Activated B cell treated with CpG ODN at 0.5 μM for 24 hours (primary cell): ENCODE data around the gene MTX2. TPM values are rescaled to one million over a fixed set of nuclear protein-coding genes. Genes with fewer than 3 reads are reported as not detected.
A peak's percentile ranks its signal among the peaks of the same experiment; 100 is the strongest.

Experiments
- ATAC-seq: fragments of 200-7000 bp; cut with Tn5 transposase; one replicate; pipeline ENCODE4 v1.10.0; 2021; ENCODE audit warnings: low read depth, mild to moderate bottlenecking, moderate library complexity
- CTCF ChIA-PET: fragments of 350-600 bp; sonication (Branson Sonifier 250); formaldehyde crosslinking; loops from one replicate; lab custom pipeline; 2021; ENCODE audit warnings: antibody characterized with exemption; lab: Charles Lee
- POLR2A ChIA-PET: fragments of 350-600 bp; sonication (Branson Sonifier 250); formaldehyde crosslinking; loops from one replicate; lab custom pipeline; 2021; ENCODE audit warnings: antibody characterized with exemption; lab: Charles Lee
- DNase-seq: peaks from one replicate; pipeline ENCODE4 v3.0.0; 2022
- H3K27ac Mint-ChIP-seq: one replicate; pipeline ENCODE4 v1.8.0; 2020; ENCODE audit warnings: mixed read lengths
- H3K27me3 Mint-ChIP-seq: one replicate; pipeline ENCODE4 v1.8.0; 2021; ENCODE audit warnings: mixed read lengths
- H3K36me3 Mint-ChIP-seq: one replicate; pipeline ENCODE4 v1.8.0; 2021; ENCODE audit warnings: low read depth, mixed read lengths
- H3K4me1 Mint-ChIP-seq: one replicate; pipeline ENCODE4 v1.8.0; 2021; ENCODE audit warnings: mixed read lengths
- H3K4me3 Mint-ChIP-seq: one replicate; pipeline ENCODE4 v1.8.0; 2020; ENCODE audit warnings: mild to moderate bottlenecking, mixed read lengths
- H3K9me3 Mint-ChIP-seq: one replicate; pipeline ENCODE4 v1.8.0; 2020; ENCODE audit warnings: mixed read lengths
- intact Hi-C: fragments of 100-400 bp; cut with micrococcal nuclease; formaldehyde crosslinking; loops from one replicate; pipeline ENCODE4 v1.15.1; 2024
- total RNA-seq: library from RNA; stranded (reverse); gene quantifications from 2 replicates; pipeline ENCODE4 v1.2.3, GENCODE V29; 2022
- TF ChIP-seq, protein P1 (sequence below): fragments of 200-600 bp; IDR thresholded peaks from one replicate; pipeline ENCODE4 v1.8.0; 2022; ENCODE audit warnings: antibody characterized with exemption, mild to moderate bottlenecking

MTX2 gene
- 9.7 and 10.4 TPM in 2 replicates for total RNA-seq

DNA sequence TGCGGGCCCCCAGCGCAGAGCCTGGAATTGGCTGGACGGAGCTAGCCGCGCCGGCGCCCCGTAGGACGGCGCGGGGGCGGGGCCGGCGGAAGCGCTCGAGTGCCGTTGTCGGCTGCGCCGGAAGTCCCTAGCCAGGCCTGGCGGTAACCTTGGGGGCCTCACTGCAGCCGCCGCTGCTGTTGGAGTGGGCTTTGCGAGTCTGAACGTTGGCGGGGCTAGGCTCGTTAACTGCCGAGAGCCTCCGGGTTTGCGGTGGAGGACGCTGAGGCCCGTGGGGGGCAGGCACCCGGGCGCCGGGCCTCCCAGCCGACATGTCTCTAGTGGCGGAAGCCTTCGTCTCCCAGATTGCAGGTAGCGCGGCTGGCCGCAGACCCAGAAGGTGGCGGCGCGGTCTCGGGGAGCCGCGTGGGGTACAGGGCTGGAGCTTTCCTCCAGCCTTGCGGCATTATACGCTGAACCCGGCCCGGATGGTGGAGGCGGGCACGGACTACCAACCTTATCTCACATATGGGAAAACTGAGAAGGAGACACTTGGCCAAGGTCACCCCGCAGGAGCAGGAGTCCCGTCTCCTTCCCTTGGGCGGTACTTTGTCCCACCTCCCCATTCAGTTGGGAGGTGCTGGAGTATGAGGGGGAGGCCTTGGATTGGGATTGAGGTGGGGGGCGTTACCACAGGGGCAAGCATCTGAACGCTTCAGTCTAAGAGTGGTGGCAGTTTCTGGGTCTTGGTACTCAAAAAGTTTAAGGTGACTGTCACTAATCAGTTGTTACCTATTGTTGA, at the start of gene MTX2:
TSS of gene MTX2 (plus strand) at position 124 of the 781 bp plus-strand sequence. CDS start at position 312, 188 bp downstream.
- TF ChIP-seq, protein P1, sequence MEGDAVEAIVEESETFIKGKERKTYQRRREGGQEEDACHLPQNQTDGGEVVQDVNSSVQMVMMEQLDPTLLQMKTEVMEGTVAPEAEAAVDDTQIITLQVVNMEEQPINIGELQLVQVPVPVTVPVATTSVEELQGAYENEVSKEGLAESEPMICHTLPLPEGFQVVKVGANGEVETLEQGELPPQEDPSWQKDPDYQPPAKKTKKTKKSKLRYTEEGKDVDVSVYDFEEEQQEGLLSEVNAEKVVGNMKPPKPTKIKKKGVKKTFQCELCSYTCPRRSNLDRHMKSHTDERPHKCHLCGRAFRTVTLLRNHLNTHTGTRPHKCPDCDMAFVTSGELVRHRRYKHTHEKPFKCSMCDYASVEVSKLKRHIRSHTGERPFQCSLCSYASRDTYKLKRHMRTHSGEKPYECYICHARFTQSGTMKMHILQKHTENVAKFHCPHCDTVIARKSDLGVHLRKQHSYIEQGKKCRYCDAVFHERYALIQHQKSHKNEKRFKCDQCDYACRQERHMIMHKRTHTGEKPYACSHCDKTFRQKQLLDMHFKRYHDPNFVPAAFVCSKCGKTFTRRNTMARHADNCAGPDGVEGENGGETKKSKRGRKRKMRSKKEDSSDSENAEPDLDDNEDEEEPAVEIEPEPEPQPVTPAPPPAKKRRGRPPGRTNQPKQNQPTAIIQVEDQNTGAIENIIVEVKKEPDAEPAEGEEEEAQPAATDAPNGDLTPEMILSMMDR: no peak
- peak; percentile 92 for ATAC-seq
- peaks cover 9% of the 10 kb centered on the region for H3K36me3 Mint-ChIP-seq

DNA sequence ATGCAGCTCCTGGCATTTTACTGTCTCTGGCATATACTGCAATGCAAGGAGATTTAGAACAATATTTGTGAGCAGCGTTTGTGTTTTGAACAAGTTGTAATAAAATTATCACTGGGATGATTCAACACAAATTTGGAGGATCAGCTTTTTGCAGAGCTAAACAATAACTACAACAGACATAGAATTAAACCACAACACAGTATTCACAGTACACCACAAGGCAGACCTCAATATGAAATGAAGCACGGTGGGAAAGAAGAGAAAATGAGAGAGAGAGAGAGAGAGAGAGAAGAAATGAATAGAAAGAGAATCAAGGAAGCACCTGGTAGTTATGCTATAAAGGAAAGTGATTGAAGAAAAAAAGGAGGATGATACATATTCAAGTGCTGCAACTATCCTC, 41.4 kb upstream of the MTX2 start:
- H3K4me1 Mint-ChIP-seq: no peaks in the 10 kb centered on the region
- ATAC-seq: no peak
- H3K27ac Mint-ChIP-seq: no peak overlapping the region
- CTCF ChIA-PET: no interaction called here
- POLR2A ChIA-PET: no interaction called here
- no peak overlapping the region for H3K4me3 Mint-ChIP-seq
- intact Hi-C loops: no loop called here
- DNase-seq: no peak
- no peaks in the 10 kb centered on the region for H3K36me3 Mint-ChIP-seq
- peaks cover 44% of the 10 kb centered on the region for H3K27me3 Mint-ChIP-seq
- H3K9me3 Mint-ChIP-seq: no peaks in the 10 kb centered on the region
- TF ChIP-seq, protein P1: no peak

More for the DNA sequence above, at the start of gene MTX2:
- Mint-ChIP-seq H3K27ac (peak within 1 kb of the TSS; percentile 87), H3K9me3 (no peaks in the 10 kb centered on the region), H3K4me1 (peaks cover 29% of the 10 kb centered on the region), H3K4me3 (peak within 1 kb of the TSS; percentile 98), H3K27me3 (no peaks in the 10 kb centered on the region)
- intact Hi-C loops: loop anchor here (1.0 kb wide), 1 partner anchor 267 kb away; the partner anchor contains the start of gene LNPK
- peak; percentile 73 for DNase-seq
- ChIA-PET CTCF (interaction anchor here (1.4 kb wide), 1 partner anchor 185 kb away, joined by 5 read pairs; no protein-coding TSS in a partner anchor), POLR2A (interaction anchor here (1.0 kb wide), 1 partner anchor 61 kb away, joined by 3 read pairs; no protein-coding TSS in a partner anchor)

DNA sequence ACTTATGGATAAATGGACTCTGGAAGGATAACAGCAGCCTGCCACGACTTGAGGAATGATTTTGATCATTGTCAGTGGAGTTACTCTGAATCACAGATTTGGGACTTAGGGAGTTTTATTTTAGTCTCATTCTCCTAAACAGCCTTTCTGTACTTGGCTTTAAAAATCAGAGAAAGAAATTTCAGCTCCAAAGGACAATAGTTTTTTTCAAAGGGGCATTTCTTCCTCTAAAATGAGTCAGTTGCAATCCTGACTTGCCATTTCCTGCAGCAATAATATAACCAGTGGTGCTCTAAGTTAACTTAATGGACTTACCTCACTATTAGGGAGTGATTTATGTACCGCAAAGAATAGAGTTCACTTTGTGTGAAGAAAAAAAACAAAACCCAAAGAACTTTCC, 35.1 kb upstream of the MTX2 start:
- H3K9me3 Mint-ChIP-seq: no peaks in the 10 kb centered on the region
- no peaks in the 10 kb centered on the region for H3K36me3 Mint-ChIP-seq
- H3K4me1 Mint-ChIP-seq: no peaks in the 10 kb centered on the region
- H3K4me3 Mint-ChIP-seq: no peak overlapping the region
- TF ChIP-seq, protein P1: no peak
- ChIA-PET POLR2A (no interaction called here), CTCF (no interaction called here)
- ATAC-seq (no peak), DNase-seq (no peak)
- intact Hi-C loops: no loop called here
- H3K27ac Mint-ChIP-seq: no peak overlapping the region
- H3K27me3 Mint-ChIP-seq: peaks cover 28% of the 10 kb centered on the region

DNA sequence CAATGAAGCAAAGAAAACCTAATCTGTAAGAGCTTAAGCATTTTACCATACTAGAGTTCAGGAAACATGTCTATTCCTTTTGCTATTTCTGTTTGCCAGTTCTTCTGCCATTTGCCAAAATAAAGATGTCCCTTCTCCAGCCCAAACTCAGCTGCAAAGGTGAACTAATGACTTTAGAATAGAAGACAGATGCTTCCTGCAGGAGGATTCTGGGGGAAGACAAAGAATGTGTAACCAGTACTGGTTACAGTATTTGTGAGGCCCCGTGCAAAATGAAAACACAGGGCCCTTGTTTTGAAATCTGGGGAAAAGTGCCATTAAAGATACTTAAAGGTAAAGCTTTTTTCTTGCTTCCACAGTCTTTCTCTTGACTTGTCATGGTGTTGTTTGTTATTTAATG, 34.3 kb upstream of the MTX2 start:
- ATAC-seq (no peak), DNase-seq (no peak)
- Mint-ChIP-seq H3K27ac (no peak overlapping the region), H3K4me3 (no peak overlapping the region), H3K4me1 (no peaks in the 10 kb centered on the region), H3K36me3 (no peaks in the 10 kb centered on the region), H3K27me3 (peaks cover 30% of the 10 kb centered on the region), H3K9me3 (no peaks in the 10 kb centered on the region)
- POLR2A ChIA-PET: no interaction called here
- TF ChIP-seq, protein P1: no peak
- CTCF ChIA-PET: no interaction called here
- intact Hi-C loops: no loop called here

DNA sequence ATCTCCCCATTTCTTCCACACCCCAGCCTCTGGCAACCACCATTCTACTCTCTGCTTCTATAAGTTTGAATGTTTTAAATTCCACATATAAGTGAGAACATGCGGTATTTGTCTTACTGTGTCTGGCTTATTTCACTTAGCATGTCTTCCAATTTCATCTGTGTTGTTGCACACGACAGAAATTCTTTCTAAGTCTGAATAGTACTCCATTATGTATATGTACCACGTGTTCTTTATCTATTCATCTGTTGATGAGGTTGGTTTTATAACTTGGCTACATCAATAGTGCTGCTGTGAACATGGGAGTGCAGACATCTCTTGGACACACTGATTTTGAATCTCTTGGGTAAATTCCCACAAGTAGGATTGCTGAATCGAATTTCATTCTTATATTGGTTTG, 31.8 kb upstream of the MTX2 start:
- TF ChIP-seq, protein P1: no peak
- Mint-ChIP-seq H3K27ac (no peak overlapping the region), H3K9me3 (no peaks in the 10 kb centered on the region), H3K36me3 (no peaks in the 10 kb centered on the region), H3K27me3 (peaks cover 22% of the 10 kb centered on the region), H3K4me3 (no peak overlapping the region), H3K4me1 (no peaks in the 10 kb centered on the region)
- ChIA-PET POLR2A (no interaction called here), CTCF (no interaction called here)
- no peak for DNase-seq
- intact Hi-C loops: no loop called here
- no peak for ATAC-seq
